Liver (tissue), 9 donors: Measurements from ENCODE around the gene MAGI1. TPM values are rescaled to one million over a fixed set of nuclear protein-coding genes. Genes with fewer than 3 reads are reported as not detected.

Experiments used
- DNase-seq: peaks from one replicate; pipeline ENCODE4 v3.0.0-alpha.2; 2017; ENCODE audit warnings: low spot score
- H3K27ac ChIP-seq, 2 donors: one replicate each; pipeline ENCODE4 v1.7.0; 2013; ENCODE audit warnings: inconsistent platforms in 2 of 2, low read length in 2 of 2, control low read depth in 1 of 2, low read depth in 1 of 2, mild to moderate bottlenecking in 1 of 2
- H3K27me3 ChIP-seq, 4 donors: one replicate each; pipeline versions ENCODE4 v1.6.1 to v1.7.0; 2013; ENCODE audit warnings: low read length in 3 of 4, inconsistent platforms in 1 of 4, mild to moderate bottlenecking in 1 of 4, moderate library complexity in 1 of 4; ENCODE audit not compliant: control insufficient read depth in 4 of 4, insufficient read depth in 4 of 4
- H3K36me3 ChIP-seq, 4 donors: one replicate each; pipeline versions ENCODE4 v1.6.1 to v1.7.0; 2013; ENCODE audit warnings: low read length in 3 of 4, mild to moderate bottlenecking in 3 of 4, low read depth in 1 of 4, moderate library complexity in 1 of 4; ENCODE audit not compliant: control insufficient read depth in 4 of 4, insufficient read depth in 3 of 4
- H3K4me1 ChIP-seq, 4 donors: one replicate each; pipeline versions ENCODE4 v1.6.1 to v1.7.0; 2013; ENCODE audit warnings: low read length in 3 of 4, mild to moderate bottlenecking in 3 of 4, moderate library complexity in 1 of 4; ENCODE audit not compliant: control insufficient read depth in 4 of 4, insufficient read depth in 4 of 4
- H3K4me3 ChIP-seq, 3 donors: one replicate each; pipeline versions ENCODE4 v1.6.1 to v1.7.0; 2013; ENCODE audit warnings: low read length in 3 of 3, control low read depth in 1 of 3, low read depth in 1 of 3, mild to moderate bottlenecking in 1 of 3
- H3K9ac ChIP-seq, 2 donors: one replicate each; pipeline ENCODE4 v1.7.0; 2013; ENCODE audit warnings: low read length in 2 of 2, mild to moderate bottlenecking in 2 of 2, moderate library complexity in 2 of 2, control low read depth in 1 of 2, low read depth in 1 of 2
- H3K9me3 ChIP-seq, 4 donors: one replicate each; pipeline versions ENCODE4 v1.6.1 to v1.7.0; 2013; ENCODE audit warnings: low read length in 3 of 4; ENCODE audit not compliant: control insufficient read depth in 4 of 4
- ATF3 ChIP-seq: IDR thresholded peaks from 2 replicates; pipeline ENCODE4 v1.6.1; 2016; ENCODE audit warnings: antibody characterized with exemption
- EGR1 ChIP-seq, 2 donors: IDR thresholded peaks; 2 replicates each; pipeline ENCODE4 v1.6.1; 2016 to 2018; ENCODE audit warnings: antibody characterized with exemption in 2 of 2, low read depth in 2 of 2
- FOXA1 ChIP-seq: IDR thresholded peaks from 2 replicates; pipeline ENCODE4 v1.6.1; 2016; ENCODE audit warnings: antibody characterized with exemption
- FOXA2 ChIP-seq: IDR thresholded peaks from 2 replicates; pipeline ENCODE4 v1.6.1; 2016; ENCODE audit warnings: antibody characterized with exemption
- GABPA ChIP-seq, 2 donors: IDR thresholded peaks in 1 of 2; conservative IDR thresholded peaks in 1 of 2; 2 replicates each; pipeline ENCODE4 v1.6.1; 2016; ENCODE audit warnings: antibody characterized with exemption in 2 of 2, mild to moderate bottlenecking in 1 of 2, moderate library complexity in 1 of 2
- HNF4A ChIP-seq, 2 donors: conservative IDR thresholded peaks; 2 replicates each; pipeline ENCODE4 v1.6.1; 2016; ENCODE audit warnings: antibody characterized with exemption in 2 of 2, mild to moderate bottlenecking in 2 of 2
- HNF4G ChIP-seq: IDR thresholded peaks from 2 replicates; pipeline ENCODE4 v1.6.1; 2016; ENCODE audit warnings: antibody characterized with exemption
- JUND ChIP-seq, 2 donors: IDR thresholded peaks; 2 replicates each; pipeline ENCODE4 v1.6.1; 2016; ENCODE audit warnings: antibody characterized with exemption in 2 of 2
- MAX ChIP-seq: IDR thresholded peaks from 2 replicates; pipeline ENCODE4 v1.6.1; 2016; ENCODE audit warnings: antibody characterized with exemption
- NR2F2 ChIP-seq: IDR thresholded peaks from 2 replicates; pipeline ENCODE4 v1.6.1; 2016; ENCODE audit warnings: antibody characterized with exemption
- RAD21 ChIP-seq, 2 donors: IDR thresholded peaks; 2 replicates each; pipeline ENCODE4 v1.6.1; 2016; ENCODE audit warnings: antibody characterized with exemption in 2 of 2, mild to moderate bottlenecking in 2 of 2
- REST ChIP-seq: IDR thresholded peaks from 2 replicates; pipeline ENCODE4 v1.6.1; 2016; ENCODE audit warnings: antibody characterized with exemption, mild to moderate bottlenecking
- RXRA ChIP-seq, 2 donors: IDR thresholded peaks; 2 replicates each; pipeline ENCODE4 v1.6.1; 2017 to 2018; ENCODE audit warnings: antibody characterized with exemption in 2 of 2, mild to moderate bottlenecking in 1 of 2
- SP1 ChIP-seq: IDR thresholded peaks from 2 replicates; pipeline ENCODE4 v1.6.1; 2018; ENCODE audit warnings: antibody characterized with exemption, mild to moderate bottlenecking
- TAF1 ChIP-seq: conservative IDR thresholded peaks from 2 replicates; pipeline ENCODE4 v1.6.1; 2016; ENCODE audit warnings: antibody characterized with exemption, mild to moderate bottlenecking
- YY1 ChIP-seq: IDR thresholded peaks from 2 replicates; pipeline ENCODE4 v1.6.1; 2016; ENCODE audit warnings: antibody characterized with exemption, mild to moderate bottlenecking
- ZBTB33 ChIP-seq: IDR thresholded peaks from 2 replicates; pipeline ENCODE4 v1.6.1; 2016; ENCODE audit warnings: antibody characterized with exemption
- WGBS: extraction: QIAGEN DNeasy Blood & Tissue Kit; methylation state at CpG from one replicate; pipeline ENCODE4 v1.1.7; 2013; 5-methylcytosine and 5-hydroxymethylcytosine counted together
- polyA plus RNA-seq, 2 donors: library from polyadenylated mRNA; stranded (reverse) in 1 of 2; unstranded in 1 of 2; fragments of 200-250 nt in 1 of 2; fragments of >200 nt in 1 of 2; fragmentation: Nextera tagmentation in 1 of 2; extraction: Ambion mirVana in 1 of 2; gene quantifications; one replicate each; pipeline versions ENCODE4 v1.2.1 to v1.2.3, GENCODE V29; 2013 to 2015
- total RNA-seq, 2 donors: library from RNA; depleted of rRNA; stranded (reverse); fragments of >200 nt; gene quantifications; one replicate each; pipeline ENCODE4 v1.2.3, GENCODE V29; 2014
- TF ChIP-seq, protein P1 (sequence below): fragments of 150-350 bp; IDR thresholded peaks from 2 replicates; pipeline ENCODE4 v1.5.1; 2017; ENCODE audit warnings: improper control_type of control experiment, low read depth, low read length; ENCODE audit not compliant: missing input control
- donor health status: healthy.
- donor health status: healthy.
- donor health status: healthy.
- donor health status: healthy.
- donor health status: healthy.

The MAGI1 gene
- total and polyA plus RNA-seq, 4 donors = 9.6 to 68.8 (median 14.0) TPM

DNA sequence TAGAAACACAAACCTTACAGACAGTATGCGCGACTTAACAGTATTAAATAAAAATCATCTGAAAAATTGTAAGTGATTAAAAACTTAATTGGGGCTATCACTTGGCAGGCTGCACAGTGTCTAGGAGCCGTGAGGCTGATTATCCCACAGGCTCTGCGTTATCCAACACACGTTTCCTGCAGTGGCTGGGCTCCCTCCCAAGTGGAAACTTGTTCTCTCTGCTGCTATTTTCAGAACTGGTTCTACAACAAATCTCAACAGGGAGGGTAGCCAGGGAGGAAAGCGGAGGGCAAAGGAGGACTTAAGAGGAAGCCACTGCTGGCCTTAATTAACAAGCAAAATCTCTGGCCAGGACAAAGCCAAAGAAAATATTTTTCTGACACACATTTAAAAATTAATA, 555.2 kb downstream of the MAGI1 start:
- TF ChIP-seq NR2F2 (peak; percentile 70), RAD21 (IDR thresholded peaks at IDR 0.05) (peak in 1 of 2 donors; percentile 35)
- TF ChIP-seq, protein P1, sequence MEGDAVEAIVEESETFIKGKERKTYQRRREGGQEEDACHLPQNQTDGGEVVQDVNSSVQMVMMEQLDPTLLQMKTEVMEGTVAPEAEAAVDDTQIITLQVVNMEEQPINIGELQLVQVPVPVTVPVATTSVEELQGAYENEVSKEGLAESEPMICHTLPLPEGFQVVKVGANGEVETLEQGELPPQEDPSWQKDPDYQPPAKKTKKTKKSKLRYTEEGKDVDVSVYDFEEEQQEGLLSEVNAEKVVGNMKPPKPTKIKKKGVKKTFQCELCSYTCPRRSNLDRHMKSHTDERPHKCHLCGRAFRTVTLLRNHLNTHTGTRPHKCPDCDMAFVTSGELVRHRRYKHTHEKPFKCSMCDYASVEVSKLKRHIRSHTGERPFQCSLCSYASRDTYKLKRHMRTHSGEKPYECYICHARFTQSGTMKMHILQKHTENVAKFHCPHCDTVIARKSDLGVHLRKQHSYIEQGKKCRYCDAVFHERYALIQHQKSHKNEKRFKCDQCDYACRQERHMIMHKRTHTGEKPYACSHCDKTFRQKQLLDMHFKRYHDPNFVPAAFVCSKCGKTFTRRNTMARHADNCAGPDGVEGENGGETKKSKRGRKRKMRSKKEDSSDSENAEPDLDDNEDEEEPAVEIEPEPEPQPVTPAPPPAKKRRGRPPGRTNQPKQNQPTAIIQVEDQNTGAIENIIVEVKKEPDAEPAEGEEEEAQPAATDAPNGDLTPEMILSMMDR = no peak
- Histone ChIP-seq H3K27me3 (no peaks in the 10 kb centered on the region), H3K36me3 (no peaks in the 10 kb centered on the region), H3K4me3 (no peak overlapping the region), H3K9me3 (no peaks in the 10 kb centered on the region), H3K9ac (no peak overlapping the region), H3K27ac (no peak overlapping the region), H3K4me1 (peaks cover 0 to 16% (median 11%) of the 10 kb centered on the region in 4 donors)
- DNase-seq = no peak
- 69% methylated on average over 6 of the region's 6 CpGs for WGBS

- H3K27me3 ChIP-seq = no peaks in the 10 kb centered on the region
- no peak for TF ChIP-seq EGR1 (IDR thresholded peaks at IDR 0.05; ENCODE audit: low read depth in 2 of 2)
- no peak for TF ChIP-seq MAX
- no peak for TF ChIP-seq RXRA (IDR thresholded peaks at IDR 0.05)
- TF ChIP-seq, protein P1 = no peak
- no peak for TF ChIP-seq SP1
- TF ChIP-seq FOXA1 = no peak
- TF ChIP-seq FOXA2 = no peak
- TF ChIP-seq ZBTB33 = no peak
- no peak for TF ChIP-seq GABPA (IDR thresholded peaks at IDR 0.05 in 1 of 2, conservative IDR thresholded peaks at IDR 0.05 in 1 of 2)
- no peak for TF ChIP-seq TAF1
- TF ChIP-seq HNF4A (conservative IDR thresholded peaks at IDR 0.05) = no peak
- TF ChIP-seq NR2F2 = no peak
- TF ChIP-seq JUND (IDR thresholded peaks at IDR 0.05) = no peak
- TF ChIP-seq ATF3 = no peak
- TF ChIP-seq HNF4G = no peak
- no peak for TF ChIP-seq REST
- TF ChIP-seq RAD21 (IDR thresholded peaks at IDR 0.05) = no peak
- no peak for TF ChIP-seq YY1
- H3K9ac ChIP-seq = no peak overlapping the region
- peaks cover 0 to 16% (median 11%) of the 10 kb centered on the region in 4 donors for H3K4me1 ChIP-seq
- no peak overlapping the region for H3K4me3 ChIP-seq
- DNase-seq = no peak
- no peaks in the 10 kb centered on the region for H3K36me3 ChIP-seq
- 67% methylated on average over 2 of the region's 2 CpGs for WGBS
- H3K27ac ChIP-seq = no peak overlapping the region
- H3K9me3 ChIP-seq = no peaks in the 10 kb centered on the region
Measured at GRCh38 chr3:65483011-65483410, 555.7 kb downstream of the MAGI1 start.
